ENCODE results near the gene KMT2E.

The KMT2E gene

DNA sequence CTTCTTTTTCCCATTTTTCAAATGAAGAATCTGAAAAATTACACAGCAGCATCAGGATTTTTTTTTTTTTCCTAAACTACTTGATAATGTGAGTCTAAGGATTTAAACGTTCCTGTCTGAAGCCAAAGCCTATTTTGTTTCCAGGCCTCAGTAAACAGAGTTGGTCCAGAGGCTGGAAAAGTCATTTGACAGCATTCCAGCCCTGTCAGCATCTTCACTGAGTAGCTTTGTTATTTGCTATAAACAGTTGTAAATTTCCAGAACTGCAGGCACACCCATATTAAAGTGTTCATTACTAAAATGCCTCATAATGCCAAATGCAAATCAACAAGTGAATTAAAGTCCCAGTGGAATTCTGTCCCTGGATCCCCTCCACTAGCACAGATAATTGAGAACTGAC is 35.5 kb upstream of the KMT2E start:
- DNase-seq (ENCODE audit: low read depth) = peak; percentile 67
- TF ChIP-seq CTCF (conservative IDR thresholded peaks at IDR 0.05; ENCODE audit: control insufficient read depth, insufficient read depth, low read depth, low read length) = no peak
- H3K4me3 ChIP-seq (ENCODE audit: control insufficient read depth, low read depth, low read length) = no peak overlapping the region

DNA sequence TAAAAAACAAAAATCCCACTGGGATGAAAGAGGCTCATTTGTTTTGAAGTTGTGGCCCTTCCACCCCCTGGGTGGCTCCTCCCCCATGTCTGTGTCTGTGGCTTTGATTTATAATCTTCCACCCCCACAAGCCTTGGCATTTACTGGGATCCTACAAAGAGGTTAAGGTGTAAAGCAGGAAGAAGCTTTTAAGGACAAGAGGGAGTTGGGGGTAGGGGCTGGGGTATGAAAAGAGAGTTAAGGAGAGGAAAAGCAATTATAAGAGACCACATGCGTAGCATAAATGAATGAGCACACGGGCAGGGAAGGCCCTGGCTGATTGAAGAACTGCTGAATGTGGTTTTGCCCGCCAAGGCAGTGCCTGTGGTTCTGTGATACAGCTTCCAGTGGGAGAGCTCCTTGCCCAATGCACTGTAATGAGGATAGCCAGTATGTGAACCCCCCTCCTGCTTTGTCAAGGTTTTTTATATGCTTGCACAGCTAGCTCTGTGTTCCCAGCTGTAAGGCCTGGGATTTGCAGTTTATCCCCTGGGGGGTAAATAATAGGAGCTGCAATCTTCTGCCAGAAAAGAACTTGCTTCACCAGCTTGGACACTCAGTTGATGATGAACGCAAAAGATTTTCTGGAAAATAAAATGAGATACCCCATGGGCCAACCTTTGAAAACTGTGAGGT is 34.7 kb upstream of the KMT2E start:
- TF ChIP-seq CTCF (conservative IDR thresholded peaks at IDR 0.05; ENCODE audit: control insufficient read depth, insufficient read depth, low read depth, low read length) = no peak
- no peak overlapping the region for H3K4me3 ChIP-seq (ENCODE audit: control insufficient read depth, low read depth, low read length)
- DNase-seq (ENCODE audit: low read depth) = peak; percentile 96

GRCh38 chr7:104980440-104980839 is 33.6 kb upstream of the KMT2E start:
- no peak overlapping the region for H3K4me3 ChIP-seq (ENCODE audit: control insufficient read depth, low read depth, low read length)
- DNase-seq (ENCODE audit: low read depth) = peak; percentile 69
- TF ChIP-seq CTCF (conservative IDR thresholded peaks at IDR 0.05; ENCODE audit: control insufficient read depth, insufficient read depth, low read depth, low read length) = no peak

GRCh38 chr7:104980841-104981671 is 32.9 kb upstream of the KMT2E start:
- H3K4me3 ChIP-seq (ENCODE audit: control insufficient read depth, low read depth, low read length) = no peak overlapping the region
- TF ChIP-seq CTCF (conservative IDR thresholded peaks at IDR 0.05; ENCODE audit: control insufficient read depth, insufficient read depth, low read depth, low read length) = peak; percentile 65
- DNase-seq (ENCODE audit: low read depth) = peak; percentile 73

GRCh38 chr7:104981672-104982037 is 32.4 kb upstream of the KMT2E start:
- no peak overlapping the region for H3K4me3 ChIP-seq (ENCODE audit: control insufficient read depth, low read depth, low read length)
- no peak for DNase-seq (ENCODE audit: low read depth)
- no peak for TF ChIP-seq CTCF (conservative IDR thresholded peaks at IDR 0.05; ENCODE audit: control insufficient read depth, insufficient read depth, low read depth, low read length)

DNA sequence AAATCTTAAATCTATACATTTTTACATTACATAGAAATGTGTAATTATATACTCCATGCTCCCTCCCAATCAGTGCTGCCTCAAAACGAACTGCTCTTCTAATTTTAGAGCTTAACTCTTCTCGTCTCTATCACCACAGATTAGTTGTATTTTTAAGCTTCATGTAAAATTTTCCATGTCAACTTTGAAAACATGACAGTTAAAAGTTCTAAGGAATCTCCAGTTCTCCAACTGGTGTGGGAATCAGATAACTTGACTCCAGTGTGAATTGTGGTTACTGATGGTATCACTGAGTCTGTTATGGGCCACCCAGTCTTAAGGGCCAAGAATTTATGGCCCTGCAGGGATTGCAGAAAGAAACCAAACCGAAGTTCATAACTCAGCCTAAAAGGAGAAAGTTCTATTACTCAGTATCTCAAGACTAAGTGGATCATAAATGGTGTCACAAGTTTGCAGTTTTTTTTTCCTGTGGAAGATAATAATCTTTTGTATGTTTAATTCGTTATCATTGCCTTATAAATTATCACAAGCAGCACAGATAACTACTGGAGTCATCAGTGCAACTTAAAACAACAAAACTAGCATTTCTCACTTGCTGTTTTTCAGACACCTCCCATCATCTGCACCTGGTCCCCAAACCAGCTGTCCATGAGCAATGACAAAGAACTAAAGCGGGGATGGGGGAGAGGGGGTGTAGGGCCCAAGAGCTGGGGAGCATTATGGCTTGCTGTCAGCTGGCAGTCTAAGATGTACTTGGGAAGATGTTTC is 31.5 kb upstream of the KMT2E start:
- DNase-seq (ENCODE audit: low read depth) = peak; percentile 63
- H3K4me3 ChIP-seq (ENCODE audit: control insufficient read depth, low read depth, low read length) = peak overlapping the region; percentile 60
- no peak for TF ChIP-seq CTCF (conservative IDR thresholded peaks at IDR 0.05; ENCODE audit: control insufficient read depth, insufficient read depth, low read depth, low read length)

All from fibroblast of mammary gland (primary cell).